Psoas muscle (tissue), 8 donors: ENCODE results near the gene TENM3. TPM values are rescaled to one million over a fixed set of nuclear protein-coding genes. Genes with fewer than 3 reads are reported as not detected.

ENCODE experiments used
- ATAC-seq, 4 donors: fragments of 200-7000 bp; cut with Tn5 transposase; one replicate each; pipeline ENCODE4 v1.9.1; 2020; ENCODE audit warnings: moderate library complexity in 3 of 4, mild to moderate bottlenecking in 2 of 4
- DNase-seq, 2 donors: peaks; one replicate each; pipeline ENCODE4 v3.0.0-alpha.2; 2020
- H3K27ac ChIP-seq: fragments of 200-600 bp; one replicate; pipeline ENCODE4 v1.8.0; 2022
- H3K27me3 ChIP-seq, 3 donors: fragments of 200-600 bp in 1 of 3; one replicate each; pipeline versions ENCODE4 v1.6.1 to v1.8.0; 2013 to 2022; ENCODE audit warnings: low read length in 2 of 3, mild to moderate bottlenecking in 2 of 3, moderate library complexity in 1 of 3; ENCODE audit not compliant: insufficient read depth in 3 of 3
- H3K36me3 ChIP-seq, 2 donors: fragments of 200-600 bp in 1 of 2; one replicate each; pipeline versions ENCODE4 v1.6.1 to v1.8.0; 2013 to 2022; ENCODE audit warnings: low read depth in 1 of 2, mild to moderate bottlenecking in 1 of 2, moderate library complexity in 1 of 2; ENCODE audit not compliant: insufficient read depth in 1 of 2
- H3K4me1 ChIP-seq: fragments of 200-600 bp; one replicate; pipeline ENCODE4 v1.8.0; 2022
- H3K4me3 ChIP-seq: fragments of 200-600 bp; one replicate; pipeline ENCODE4 v1.8.0; 2022; ENCODE audit warnings: mild to moderate bottlenecking
- H3K9me3 ChIP-seq: fragments of 200-600 bp; one replicate; pipeline ENCODE4 v1.8.0; 2022
- CTCF ChIP-seq: fragments of 200-600 bp; IDR thresholded peaks from one replicate; pipeline ENCODE4 v1.8.0; 2022; ENCODE audit warnings: antibody characterized with exemption
- WGBS, 3 donors: extraction: QIAGEN DNeasy Blood & Tissue Kit; methylation state at CpG; one replicate each; pipeline versions ENCODE4 v1.1.6 to v1.1.7; 2013; 5-methylcytosine and 5-hydroxymethylcytosine counted together
- intact Hi-C, 2 donors: fragments of 100-400 bp; cut with DNase I; formaldehyde crosslinking; loops; one replicate each; pipeline versions ENCODE4 v1.11.0 to v1.14.2; 2022
- polyA plus RNA-seq, 3 donors: library from polyadenylated mRNA; stranded (reverse); fragments of 200-250 nt; gene quantifications; one replicate each; pipeline ENCODE4 v1.2.3, GENCODE V29; 2013
- total RNA-seq, 4 donors: library from RNA; stranded (reverse); fragmentation: NEBNext Ultra II Directional in 2 of 4; extraction: Animal tissue kit (Norgen Biotek cat#: 25700) in 2 of 4; gene quantifications; one replicate each; pipeline versions ENCODE4 v1.2.1 to v1.2.4, GENCODE V29; 2021 to 2023
- donor health status: healthy with polysubstance abuse.
- donor health status: DM: no; HTN: no; CAD: no; lungs with moderate emphysema.
- donor health status: Bipolar disorder and iron deficiency.
- donor health status: healthy.
- donor health status: DM: yes; HTN: yes; CAD: no.
- donor health status: DM: no; HTN: no; CAD: no.
- donor health status: DM: no; HTN: no; CAD: no.
- donor health status: DM: yes; HTN: yes; CAD: no.

TENM3 gene
- total and polyA plus RNA-seq, 7 donors, result 0.48 to 11.6 (median 5.3) TPM

- DNase-seq (no peak), ATAC-seq (no peak)
- Histone ChIP-seq H3K27me3 (no peaks in the 10 kb centered on the region), H3K4me3 (no peak overlapping the region), H3K4me1 (peaks cover 5% of the 10 kb centered on the region), H3K27ac (no peak overlapping the region), H3K36me3 (no peaks in the 10 kb centered on the region), H3K9me3 (peaks cover 10% of the 10 kb centered on the region)
- intact Hi-C loops, result no loop called here
- TF ChIP-seq CTCF, result no peak
These were observed 405.6 kb downstream of the TENM3 start for GRCh38 chr4:182648766-182649165.

- no peak for DNase-seq
- ATAC-seq, result no peak
- WGBS, 3 donors, result 88 to 94% (median 93%) methylated on average over 8 of the region's 8 CpGs
- Histone ChIP-seq H3K27me3 (no peaks in the 10 kb centered on the region), H3K36me3 (no peaks in the 10 kb centered on the region), H3K27ac (no peak overlapping the region), H3K4me1 (no peaks in the 10 kb centered on the region), H3K4me3 (no peak overlapping the region), H3K9me3 (peaks cover 10% of the 10 kb centered on the region)
- TF ChIP-seq CTCF, result no peak
- intact Hi-C loops, result no loop called here
These were observed 406.7 kb downstream of the TENM3 start for GRCh38 chr4:182649698-182650477.

GRCh38 chr4:182653596-182653995 lies 410.4 kb downstream of the TENM3 start:
- H3K27me3 ChIP-seq, result no peaks in the 10 kb centered on the region
- no peak for TF ChIP-seq CTCF
- no peaks in the 10 kb centered on the region for H3K9me3 ChIP-seq
- H3K27ac ChIP-seq, result no peak overlapping the region
- WGBS, 3 donors, result 86 to 89% (median 88%) methylated on average over 3 of the region's 3 CpGs
- H3K4me1 ChIP-seq, result no peaks in the 10 kb centered on the region
- ATAC-seq, result no peak
- no peak overlapping the region for H3K4me3 ChIP-seq
- intact Hi-C loops, result no loop called here
- DNase-seq, result no peak
- H3K36me3 ChIP-seq, result no peaks in the 10 kb centered on the region

GRCh38 chr4:182655340-182655739 lies 412.1 kb downstream of the TENM3 start:
- H3K27me3 ChIP-seq, result no peaks in the 10 kb centered on the region
- H3K4me3 ChIP-seq, result no peak overlapping the region
- no peak for TF ChIP-seq CTCF
- 85 to 88% (median 86%) methylated on average over 7 of the region's 7 CpGs for WGBS, 3 donors
- no peaks in the 10 kb centered on the region for H3K36me3 ChIP-seq
- no peak for DNase-seq
- ATAC-seq, result no peak
- intact Hi-C loops, result no loop called here
- no peaks in the 10 kb centered on the region for H3K9me3 ChIP-seq
- no peak overlapping the region for H3K27ac ChIP-seq
- no peaks in the 10 kb centered on the region for H3K4me1 ChIP-seq

- ATAC-seq, result no peak
- no peak overlapping the region for H3K27ac ChIP-seq
- no peak for TF ChIP-seq CTCF
- 76 to 81% (median 77%) methylated on average over 2 of the region's 2 CpGs for WGBS, 3 donors
- H3K36me3 ChIP-seq, result no peaks in the 10 kb centered on the region
- no peaks in the 10 kb centered on the region for H3K4me1 ChIP-seq
- DNase-seq, result no peak
- intact Hi-C loops, result no loop called here
- no peak overlapping the region for H3K4me3 ChIP-seq
- peaks cover 0 to 2% (median 0%) of the 10 kb centered on the region in 3 donors for H3K27me3 ChIP-seq
- no peaks in the 10 kb centered on the region for H3K9me3 ChIP-seq
These were observed 419.3 kb downstream of the TENM3 start for GRCh38 chr4:182662551-182662950.
